Epithelial cell of proximal tubule (primary cell): ENCODE measurements around the gene PPARA. TPM values are rescaled to one million over a fixed set of nuclear protein-coding genes. Genes with fewer than 3 reads are reported as not detected.
A peak's percentile ranks its signal among the peaks of the same experiment; 100 is the strongest.

Experiments used
- DNase-seq: peaks from one replicate; pipeline ENCODE4 v3.0.0-alpha.2; 2011; ENCODE audit warnings: low read depth
- H3K4me3 ChIP-seq: 2 replicates; pipeline ENCODE4 v1.5.1; 2011; ENCODE audit warnings: low read depth, mild to moderate bottlenecking, low read length
- total RNA-seq: library from RNA; depleted of rRNA; stranded (reverse); fragments of >200 nt; gene quantifications from 2 replicates; pipeline ENCODE4 v1.2.3, GENCODE V29; 2015
- TF ChIP-seq, protein P1 (sequence below): conservative IDR thresholded peaks from 2 replicates; pipeline ENCODE4 v1.5.1; 2012; ENCODE audit warnings: low read depth, mild to moderate bottlenecking, low read length

Gene PPARA
- total RNA-seq, 1 donor from 2014 or later: 18.5 TPM

DNA sequence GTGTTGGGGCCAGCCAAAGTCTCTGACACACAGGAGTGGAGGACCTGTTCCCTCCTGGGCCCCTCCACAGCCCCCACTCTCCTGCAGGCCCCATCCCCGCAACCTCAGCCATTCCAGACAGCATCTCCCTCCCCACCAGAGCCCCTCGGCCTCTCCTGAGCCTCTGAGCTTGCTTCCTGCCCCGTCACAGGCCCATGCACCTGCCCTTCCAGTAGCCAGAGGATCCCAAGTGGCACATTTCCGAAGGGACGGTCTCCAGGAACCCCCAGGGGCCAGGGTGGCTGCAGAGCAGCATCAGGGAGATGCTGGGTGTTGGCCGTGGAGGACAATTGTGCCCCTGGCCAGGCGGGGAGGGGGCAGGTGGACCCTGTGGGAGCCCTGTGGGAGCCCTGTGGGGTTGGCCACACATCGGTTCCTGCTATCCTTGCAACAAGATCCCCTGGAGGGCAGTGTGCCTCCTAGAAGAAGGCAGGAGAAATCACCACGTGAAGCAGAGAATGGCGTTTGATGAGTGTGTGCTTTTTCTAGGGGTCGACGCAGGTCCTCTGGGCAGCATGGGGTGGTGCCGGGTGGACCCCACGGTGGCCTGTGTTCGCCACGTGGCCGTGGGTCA, 45.3 kb upstream of the PPARA start:
- DNase-seq: no peak
- TF ChIP-seq, protein P1, sequence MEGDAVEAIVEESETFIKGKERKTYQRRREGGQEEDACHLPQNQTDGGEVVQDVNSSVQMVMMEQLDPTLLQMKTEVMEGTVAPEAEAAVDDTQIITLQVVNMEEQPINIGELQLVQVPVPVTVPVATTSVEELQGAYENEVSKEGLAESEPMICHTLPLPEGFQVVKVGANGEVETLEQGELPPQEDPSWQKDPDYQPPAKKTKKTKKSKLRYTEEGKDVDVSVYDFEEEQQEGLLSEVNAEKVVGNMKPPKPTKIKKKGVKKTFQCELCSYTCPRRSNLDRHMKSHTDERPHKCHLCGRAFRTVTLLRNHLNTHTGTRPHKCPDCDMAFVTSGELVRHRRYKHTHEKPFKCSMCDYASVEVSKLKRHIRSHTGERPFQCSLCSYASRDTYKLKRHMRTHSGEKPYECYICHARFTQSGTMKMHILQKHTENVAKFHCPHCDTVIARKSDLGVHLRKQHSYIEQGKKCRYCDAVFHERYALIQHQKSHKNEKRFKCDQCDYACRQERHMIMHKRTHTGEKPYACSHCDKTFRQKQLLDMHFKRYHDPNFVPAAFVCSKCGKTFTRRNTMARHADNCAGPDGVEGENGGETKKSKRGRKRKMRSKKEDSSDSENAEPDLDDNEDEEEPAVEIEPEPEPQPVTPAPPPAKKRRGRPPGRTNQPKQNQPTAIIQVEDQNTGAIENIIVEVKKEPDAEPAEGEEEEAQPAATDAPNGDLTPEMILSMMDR: peak; percentile 31
- H3K4me3 ChIP-seq: no peak overlapping the region

DNA sequence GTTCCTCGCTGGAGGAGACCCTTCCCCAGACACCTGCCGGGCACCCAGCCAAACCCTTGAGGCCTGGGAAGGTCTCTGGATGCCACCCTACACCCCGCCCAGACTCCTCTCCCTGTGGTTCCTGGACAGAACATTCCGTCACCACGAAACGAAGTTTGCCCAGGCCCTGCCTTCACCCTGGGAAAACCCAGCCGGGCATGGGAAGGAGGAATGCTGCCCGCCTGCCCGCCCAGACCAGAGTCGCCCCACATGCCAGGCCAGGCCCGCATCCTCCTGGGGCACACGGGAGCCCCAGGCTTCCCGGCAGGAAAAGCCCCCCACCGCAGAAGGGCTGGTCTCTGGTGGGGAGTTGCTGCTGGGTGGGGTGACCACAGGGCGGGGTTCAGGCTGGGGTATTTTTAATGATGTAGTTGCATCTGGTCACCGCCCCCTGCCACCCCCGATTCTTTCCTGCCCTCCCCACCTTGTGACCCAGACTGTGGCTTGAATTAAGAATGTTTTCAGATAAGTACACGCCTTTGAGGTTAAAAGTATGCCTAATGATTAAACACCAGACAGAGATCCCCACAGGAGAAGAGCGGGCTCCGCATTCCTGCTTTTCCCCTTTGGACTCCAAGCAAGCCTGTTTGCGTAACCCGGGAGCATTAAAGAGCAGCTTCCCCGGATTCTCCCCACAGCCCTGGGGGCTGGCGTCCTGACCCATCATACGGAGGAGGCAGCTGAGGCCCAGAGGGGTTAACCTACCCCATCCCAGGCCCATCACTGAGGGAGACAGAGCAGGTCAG, 44.6 kb upstream of the PPARA start:
- no peak overlapping the region for H3K4me3 ChIP-seq
- TF ChIP-seq, protein P1: no peak

DNA sequence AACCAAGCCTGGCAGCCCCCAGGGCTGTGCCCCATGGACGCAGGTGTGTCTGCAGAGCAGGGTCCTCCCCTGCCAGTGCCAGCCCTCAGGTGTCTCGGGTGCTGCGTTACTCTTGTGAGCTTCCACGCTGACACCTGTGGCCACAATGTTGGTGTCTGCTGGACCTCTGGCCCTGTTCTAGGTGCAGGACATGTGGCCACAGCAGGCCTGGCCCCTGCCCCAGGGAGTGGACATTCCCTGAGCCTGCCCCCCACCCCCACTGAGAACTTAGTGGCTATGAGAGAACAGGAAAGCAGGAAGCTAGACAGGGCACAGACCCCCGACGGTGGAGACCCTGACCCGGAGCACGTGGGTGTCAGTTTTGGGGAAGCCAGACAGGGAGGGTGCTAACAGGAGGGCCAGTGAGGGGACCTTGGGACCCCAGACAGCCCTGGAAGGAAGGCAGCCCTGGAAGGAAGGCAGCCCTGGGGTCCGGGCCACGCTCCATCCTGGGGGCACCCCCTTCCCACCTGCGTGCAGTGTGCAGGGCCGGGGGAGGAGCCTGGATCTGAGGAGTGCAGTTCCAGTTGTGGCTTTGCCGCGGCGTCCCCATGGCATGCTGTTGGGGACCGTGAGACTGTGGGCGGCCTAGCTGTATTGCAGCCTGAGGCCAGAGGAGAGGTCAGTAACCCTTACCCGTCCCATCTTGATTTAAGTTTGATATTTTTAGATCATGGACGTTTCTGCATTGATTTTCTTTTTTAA, 43.9 kb upstream of the PPARA start:
- no peak overlapping the region for H3K4me3 ChIP-seq
- DNase-seq: no peak
- TF ChIP-seq, protein P1: no peak

More for the DNA sequence above, 44.6 kb upstream of the PPARA start:
- DNase-seq: peak; percentile 86

DNA sequence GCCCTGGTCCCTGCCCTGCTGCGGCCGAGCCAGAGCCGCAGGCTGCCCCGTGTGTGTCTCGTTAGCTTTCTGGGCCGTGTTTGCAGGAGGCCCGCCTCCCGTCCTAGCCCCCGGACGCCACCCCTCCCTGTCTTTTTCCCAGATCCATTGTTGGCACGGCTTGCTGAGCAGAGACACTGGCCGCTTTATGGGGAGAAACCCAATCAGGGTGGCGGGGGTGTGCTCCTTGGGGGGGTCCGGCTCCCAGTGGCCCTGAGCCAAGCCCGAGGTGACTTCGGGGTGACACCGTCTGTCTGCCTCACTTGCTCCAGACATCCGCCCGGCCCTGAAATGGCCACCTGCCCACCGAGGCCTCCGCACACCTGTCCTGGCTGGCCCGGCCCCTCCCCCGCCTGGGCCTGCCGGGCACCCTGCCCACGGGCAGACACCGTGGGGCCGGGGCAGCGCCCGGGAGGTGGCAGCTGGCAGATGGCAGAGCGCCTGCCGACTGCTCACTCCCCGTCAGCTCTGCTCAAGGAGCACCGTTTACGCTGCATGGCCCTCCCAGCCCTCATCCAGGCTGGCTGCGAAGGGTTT, 43.1 kb upstream of the PPARA start:
- DNase-seq: no peak
- H3K4me3 ChIP-seq: no peak overlapping the region

DNA sequence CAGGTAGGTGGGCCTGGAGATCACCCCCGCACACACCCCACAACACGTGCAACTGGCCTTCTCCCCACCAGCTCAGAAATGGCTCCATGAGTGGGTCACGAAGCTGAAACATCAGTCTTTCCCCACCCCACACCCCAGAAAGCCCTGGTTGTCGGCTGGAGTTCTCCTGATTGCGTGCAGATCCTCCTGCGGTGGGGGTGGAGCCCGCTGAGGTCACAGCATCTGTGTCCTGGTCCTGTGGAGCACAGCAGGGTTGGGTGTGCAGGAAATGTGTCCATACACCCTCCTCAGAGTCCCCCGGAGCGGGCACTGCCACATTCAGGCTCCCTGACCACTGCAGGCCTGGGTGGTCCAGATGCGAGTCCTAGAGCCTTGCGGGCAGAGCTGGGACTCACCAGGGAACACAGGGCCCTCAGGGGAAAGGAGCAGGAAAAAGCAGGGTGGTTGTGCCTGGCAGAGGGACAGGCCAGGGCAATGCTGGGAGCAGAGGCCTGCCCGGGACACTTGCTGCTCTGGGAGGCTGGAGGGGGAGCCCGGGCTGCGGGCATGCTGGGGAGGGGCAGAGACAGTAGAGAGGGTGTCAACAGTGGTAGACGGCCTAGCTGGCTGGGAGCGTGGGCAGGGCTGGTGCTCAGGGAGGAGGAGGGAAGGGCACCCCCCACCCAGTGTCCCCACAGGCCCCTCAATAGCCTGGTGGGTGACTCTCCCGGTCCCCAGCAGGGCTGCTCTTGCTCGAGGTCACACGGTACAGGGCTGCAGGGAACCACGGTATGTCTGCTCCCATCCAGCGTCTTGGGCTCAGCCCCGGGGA, 42.4 kb upstream of the PPARA start:
- no peak for DNase-seq
- H3K4me3 ChIP-seq: no peak overlapping the region
- TF ChIP-seq, protein P1: no peak

More for the DNA sequence above, 43.1 kb upstream of the PPARA start:
- TF ChIP-seq, protein P1: no peak
